Astrocyte (in vitro differentiated cells and primary cell): Measurements from ENCODE around the gene SLC13A5.

Experiments used
- EZH2 ChIP-seq: IDR thresholded peaks from 2 replicates; pipeline ENCODE4 v1.6.1; 2012; ENCODE audit warnings: mild to moderate bottlenecking, low read length, inconsistent platforms; ENCODE audit not compliant: insufficient read depth
- TF ChIP-seq, protein P1 (sequence below): IDR thresholded peaks from 2 replicates; pipeline ENCODE4 v1.5.1; 2011; ENCODE audit warnings: low read depth, mild to moderate bottlenecking, inconsistent platforms, low read length, moderate library complexity; ENCODE audit not compliant: insufficient read depth

GRCh38 chr17:6688944-6689343, 24.2 kb downstream of the SLC13A5 start:
- no peak for TF ChIP-seq EZH2
- TF ChIP-seq, protein P1, sequence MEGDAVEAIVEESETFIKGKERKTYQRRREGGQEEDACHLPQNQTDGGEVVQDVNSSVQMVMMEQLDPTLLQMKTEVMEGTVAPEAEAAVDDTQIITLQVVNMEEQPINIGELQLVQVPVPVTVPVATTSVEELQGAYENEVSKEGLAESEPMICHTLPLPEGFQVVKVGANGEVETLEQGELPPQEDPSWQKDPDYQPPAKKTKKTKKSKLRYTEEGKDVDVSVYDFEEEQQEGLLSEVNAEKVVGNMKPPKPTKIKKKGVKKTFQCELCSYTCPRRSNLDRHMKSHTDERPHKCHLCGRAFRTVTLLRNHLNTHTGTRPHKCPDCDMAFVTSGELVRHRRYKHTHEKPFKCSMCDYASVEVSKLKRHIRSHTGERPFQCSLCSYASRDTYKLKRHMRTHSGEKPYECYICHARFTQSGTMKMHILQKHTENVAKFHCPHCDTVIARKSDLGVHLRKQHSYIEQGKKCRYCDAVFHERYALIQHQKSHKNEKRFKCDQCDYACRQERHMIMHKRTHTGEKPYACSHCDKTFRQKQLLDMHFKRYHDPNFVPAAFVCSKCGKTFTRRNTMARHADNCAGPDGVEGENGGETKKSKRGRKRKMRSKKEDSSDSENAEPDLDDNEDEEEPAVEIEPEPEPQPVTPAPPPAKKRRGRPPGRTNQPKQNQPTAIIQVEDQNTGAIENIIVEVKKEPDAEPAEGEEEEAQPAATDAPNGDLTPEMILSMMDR = no peak
